Neutrophil (primary cell): ENCODE results near the gene MED10.

Experiments
- H3K27ac ChIP-seq: fragments of 200-600 bp; sonication (generic); 2 replicates; pipeline ENCODE4 v1.5.1; 2016; ENCODE audit warnings: mild to moderate bottlenecking, moderate library complexity
- H3K27me3 ChIP-seq: fragments of 200-600 bp; sonication (generic); 2 replicates; pipeline ENCODE4 v1.6.0; 2016; ENCODE audit warnings: mild to moderate bottlenecking
- H3K36me3 ChIP-seq: fragments of 200-600 bp; sonication (generic); 2 replicates; pipeline ENCODE4 v1.5.1; 2017
- H3K4me1 ChIP-seq, 2 experiments: fragments of 200-600 bp in 1 of 2; sonication (generic) in 1 of 2; 1 replicate in 1 of 2; 2 replicates in 1 of 2; pipeline versions ENCODE4 v1.5.1 to v1.6.1; 2013 to 2016; ENCODE audit warnings: low read depth in 1 of 2, low read length in 1 of 2, mild to moderate bottlenecking in 1 of 2, moderate library complexity in 1 of 2; ENCODE audit not compliant: control insufficient read depth in 1 of 2, insufficient read depth in 1 of 2
- H3K4me3 ChIP-seq, 2 experiments: fragments of 200-600 bp in 1 of 2; sonication (generic) in 1 of 2; 1 replicate in 1 of 2; 2 replicates in 1 of 2; pipeline ENCODE4 v1.5.1; 2013 to 2016; ENCODE audit warnings: low read depth in 1 of 2, low read length in 1 of 2, mild to moderate bottlenecking in 1 of 2, moderate library complexity in 1 of 2
- H3K9me3 ChIP-seq: fragments of 200-600 bp; sonication (generic); 2 replicates; pipeline ENCODE4 v1.5.1; 2016
- TF ChIP-seq, protein P1 (sequence below): fragments of 200-600 bp; sonication (generic); IDR thresholded peaks from 2 replicates; pipeline ENCODE4 v1.5.1; 2016; ENCODE audit warnings: antibody characterized with exemption

Gene MED10

GRCh38 chr5:6419340-6419852 lies 41.0 kb upstream of the MED10 start:
- TF ChIP-seq, protein P1, sequence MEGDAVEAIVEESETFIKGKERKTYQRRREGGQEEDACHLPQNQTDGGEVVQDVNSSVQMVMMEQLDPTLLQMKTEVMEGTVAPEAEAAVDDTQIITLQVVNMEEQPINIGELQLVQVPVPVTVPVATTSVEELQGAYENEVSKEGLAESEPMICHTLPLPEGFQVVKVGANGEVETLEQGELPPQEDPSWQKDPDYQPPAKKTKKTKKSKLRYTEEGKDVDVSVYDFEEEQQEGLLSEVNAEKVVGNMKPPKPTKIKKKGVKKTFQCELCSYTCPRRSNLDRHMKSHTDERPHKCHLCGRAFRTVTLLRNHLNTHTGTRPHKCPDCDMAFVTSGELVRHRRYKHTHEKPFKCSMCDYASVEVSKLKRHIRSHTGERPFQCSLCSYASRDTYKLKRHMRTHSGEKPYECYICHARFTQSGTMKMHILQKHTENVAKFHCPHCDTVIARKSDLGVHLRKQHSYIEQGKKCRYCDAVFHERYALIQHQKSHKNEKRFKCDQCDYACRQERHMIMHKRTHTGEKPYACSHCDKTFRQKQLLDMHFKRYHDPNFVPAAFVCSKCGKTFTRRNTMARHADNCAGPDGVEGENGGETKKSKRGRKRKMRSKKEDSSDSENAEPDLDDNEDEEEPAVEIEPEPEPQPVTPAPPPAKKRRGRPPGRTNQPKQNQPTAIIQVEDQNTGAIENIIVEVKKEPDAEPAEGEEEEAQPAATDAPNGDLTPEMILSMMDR: no peak
- no peak overlapping the region for H3K4me3 ChIP-seq

GRCh38 chr5:6418679-6419276 lies 40.4 kb upstream of the MED10 start:
- Histone ChIP-seq H3K4me3 (no peak overlapping the region), H3K36me3 (no peaks in the 10 kb centered on the region), H3K27me3 (no peaks in the 10 kb centered on the region), H3K4me1 (no peaks in the 10 kb centered on the region), H3K9me3 (no peaks in the 10 kb centered on the region), H3K27ac (no peak overlapping the region)
- TF ChIP-seq, protein P1: no peak

More at GRCh38 chr5:6419340-6419852, 41.0 kb upstream of the MED10 start:
- Histone ChIP-seq H3K27ac (no peak overlapping the region), H3K36me3 (no peaks in the 10 kb centered on the region), H3K27me3 (no peaks in the 10 kb centered on the region), H3K9me3 (no peaks in the 10 kb centered on the region), H3K4me1 (no peaks in the 10 kb centered on the region)

GRCh38 chr5:6417657-6418056 lies 39.3 kb upstream of the MED10 start:
- no peak overlapping the region for H3K27ac ChIP-seq
- no peaks in the 10 kb centered on the region for H3K9me3 ChIP-seq
- H3K27me3 ChIP-seq: peaks cover 2% of the 10 kb centered on the region
- TF ChIP-seq, protein P1: no peak
- no peaks in the 10 kb centered on the region for H3K36me3 ChIP-seq
- no peaks in the 10 kb centered on the region for H3K4me1 ChIP-seq
- no peak overlapping the region for H3K4me3 ChIP-seq

GRCh38 chr5:6412811-6413210 lies 34.5 kb upstream of the MED10 start:
- peaks cover 4% of the 10 kb centered on the region for H3K27me3 ChIP-seq
- H3K9me3 ChIP-seq: no peaks in the 10 kb centered on the region
- H3K36me3 ChIP-seq: no peaks in the 10 kb centered on the region
- no peak overlapping the region for H3K4me3 ChIP-seq
- TF ChIP-seq, protein P1: no peak
- H3K27ac ChIP-seq: no peak overlapping the region
- no peaks in the 10 kb centered on the region for H3K4me1 ChIP-seq

GRCh38 chr5:6411141-6411540 lies 32.8 kb upstream of the MED10 start:
- TF ChIP-seq, protein P1: no peak
- no peak overlapping the region for H3K4me3 ChIP-seq
- no peaks in the 10 kb centered on the region for H3K36me3 ChIP-seq
- H3K27me3 ChIP-seq: peaks cover 4% of the 10 kb centered on the region
- H3K4me1 ChIP-seq: no peaks in the 10 kb centered on the region
- no peaks in the 10 kb centered on the region for H3K9me3 ChIP-seq
- no peak overlapping the region for H3K27ac ChIP-seq
